Germinal center (tissue), 1 donor: ENCODE measurements around the gene NAA15.
"Not testable (repeated sequence)": the region's sequence is repeated elsewhere in the genome, so short reads cannot be mapped to it uniquely, and the experiment has no call there.

Experiments used
- DNase-seq: peaks from one replicate; pipeline ENCODE4 v3.0.0; 2012; ENCODE audit warnings: mixed read lengths, low spot score

Gene NAA15

GRCh38 chr4:139453041-139453370 lies 151.7 kb downstream of the NAA15 start:
- peak; percentile 77 for DNase-seq

GRCh38 chr4:139453371-139454110 lies 152.2 kb downstream of the NAA15 start:
- peak; percentile 92 for DNase-seq

GRCh38 chr4:139454111-139455045 lies 153.1 kb downstream of the NAA15 start, which contains the start of gene RAB33B:
TSS of gene RAB33B (plus strand) at chr4:139454121. CDS start at chr4:139454196, 75 bp downstream.
- peak; percentile 41 for DNase-seq

- no peak for DNase-seq
Observed at GRCh38 chr4:139455126-139455538, 153.8 kb downstream of the NAA15 start.

- no peak for DNase-seq
Observed at GRCh38 chr4:139457318-139457717, 156.0 kb downstream of the NAA15 start.

GRCh38 chr4:139458543-139458942 lies 157.2 kb downstream of the NAA15 start:
- DNase-seq: no peak

- no peak for DNase-seq
Observed at GRCh38 chr4:139458999-139459398, 157.7 kb downstream of the NAA15 start.

- DNase-seq: no peak
Observed at GRCh38 chr4:139460565-139460964, 159.3 kb downstream of the NAA15 start.

- DNase-seq: no peak
Observed at GRCh38 chr4:139461022-139461628, 159.8 kb downstream of the NAA15 start.

GRCh38 chr4:139464512-139464911 lies 163.2 kb downstream of the NAA15 start:
- DNase-seq: not testable (repeated sequence)

- no peak for DNase-seq
Observed at GRCh38 chr4:139465922-139466321, 164.6 kb downstream of the NAA15 start.

- not testable (repeated sequence) for DNase-seq
Observed at GRCh38 chr4:139468756-139469155, 167.5 kb downstream of the NAA15 start.

GRCh38 chr4:139469216-139469615 lies 167.9 kb downstream of the NAA15 start:
- DNase-seq: no peak
